ENCODE results near the gene SMARCA4.
"Not testable (repeated sequence)": the region's sequence is repeated elsewhere in the genome, so short reads cannot be mapped to it uniquely, and the experiment has no call there.

SMARCA4 gene

GRCh38 chr19:10976131-10976892 lies 15.5 kb downstream of the SMARCA4 start:
- no peak for DNase-seq (ENCODE audit: low read depth in 2 of 2)

DNA sequence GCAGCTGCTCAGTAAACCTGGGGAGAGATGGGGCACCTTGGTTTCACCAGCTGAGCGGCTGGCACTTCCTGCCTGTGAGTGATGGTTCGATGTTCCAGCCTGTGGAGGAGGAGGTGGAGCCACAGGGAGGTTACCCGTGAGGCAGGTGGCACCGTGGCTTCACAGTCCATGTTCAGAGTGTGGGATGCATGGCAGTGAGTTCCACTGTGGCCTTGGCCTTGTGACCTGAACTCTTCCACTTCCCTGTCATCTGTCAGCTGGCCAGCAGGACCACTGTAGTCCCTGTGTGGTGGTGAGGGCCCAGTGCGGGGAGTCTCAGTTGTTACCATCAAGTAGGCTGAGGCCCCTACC lies 16.9 kb downstream of the SMARCA4 start:
- DNase-seq (ENCODE audit: low read depth in 2 of 2): no peak

- DNase-seq (ENCODE audit: low read depth in 2 of 2): no peak
These were observed 19.1 kb downstream of the SMARCA4 start for GRCh38 chr19:10979951-10980381.

DNA sequence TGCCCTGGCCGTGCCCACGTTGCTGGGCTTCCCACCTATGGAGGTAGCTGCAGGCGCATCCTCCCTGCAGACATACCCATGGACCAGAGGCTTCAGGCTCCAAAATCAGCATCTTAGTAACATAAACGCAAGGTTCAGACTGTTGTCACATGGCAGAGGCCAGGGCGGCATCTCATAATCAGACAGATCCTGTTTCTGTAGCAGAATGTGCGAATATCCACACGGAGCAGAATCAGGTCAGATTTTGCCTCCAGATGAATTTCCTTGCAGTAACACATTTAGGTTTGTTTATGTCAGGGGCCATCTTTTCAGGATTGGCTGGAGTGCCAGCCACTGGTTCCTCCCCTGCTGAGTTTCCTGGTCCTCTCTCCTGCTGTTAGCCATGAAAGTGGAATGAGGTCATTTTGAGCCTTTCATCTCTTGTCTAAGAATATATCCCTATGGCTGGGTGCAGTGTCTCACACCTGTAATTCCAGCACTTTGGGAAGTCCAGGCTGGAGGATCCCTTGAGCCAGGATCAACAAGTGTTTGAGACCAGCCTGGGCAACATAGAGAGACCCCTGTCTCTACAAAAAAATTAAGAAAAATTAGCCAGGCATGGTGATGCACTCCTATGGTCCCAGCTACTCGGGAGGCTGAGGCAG lies 20.5 kb downstream of the SMARCA4 start:
- no peak for DNase-seq (ENCODE audit: low read depth in 2 of 2)

GRCh38 chr19:10983026-10983425 lies 22.2 kb downstream of the SMARCA4 start:
- DNase-seq (ENCODE audit: low read depth in 2 of 2): no peak

- DNase-seq (ENCODE audit: low read depth in 2 of 2): no peak
These were observed 23.4 kb downstream of the SMARCA4 start for GRCh38 chr19:10984166-10984735.

GRCh38 chr19:10985502-10985901 lies 24.7 kb downstream of the SMARCA4 start:
- no peak for DNase-seq (ENCODE audit: low read depth in 2 of 2)

DNA sequence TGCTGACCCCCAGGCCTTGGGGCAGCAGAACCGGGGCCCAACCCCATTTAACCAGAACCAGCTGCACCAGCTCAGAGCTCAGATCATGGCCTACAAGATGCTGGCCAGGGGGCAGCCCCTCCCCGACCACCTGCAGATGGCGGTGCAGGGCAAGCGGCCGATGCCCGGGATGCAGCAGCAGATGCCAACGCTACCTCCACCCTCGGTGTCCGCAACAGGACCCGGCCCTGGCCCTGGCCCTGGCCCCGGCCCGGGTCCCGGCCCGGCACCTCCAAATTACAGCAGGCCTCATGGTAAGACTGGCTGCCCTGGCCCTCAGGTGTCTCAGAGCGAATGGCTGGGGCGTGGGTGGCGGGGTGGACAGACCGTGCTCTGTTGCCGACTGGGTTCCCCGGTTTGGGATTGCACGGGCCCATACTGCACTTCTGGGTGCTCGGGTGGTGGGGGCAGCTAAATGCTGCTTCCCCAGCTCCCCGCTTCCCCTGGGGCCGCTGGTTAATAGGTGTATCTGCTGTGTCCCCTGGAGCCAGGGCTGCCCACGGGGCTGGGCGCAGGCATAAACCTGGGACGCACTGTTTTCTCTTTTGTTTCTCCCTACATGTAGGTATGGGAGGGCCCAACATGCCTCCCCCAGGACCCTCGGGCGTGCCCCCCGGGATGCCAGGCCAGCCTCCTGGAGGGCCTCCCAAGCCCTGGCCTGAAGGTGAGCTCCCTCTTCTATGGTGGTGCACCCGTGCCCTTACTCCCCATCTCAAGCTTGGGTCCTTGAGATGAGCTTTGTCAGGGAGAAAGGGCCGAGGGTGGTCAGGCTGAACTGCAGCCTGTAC lies 25.7 kb downstream of the SMARCA4 start:
- no peak for DNase-seq (ENCODE audit: low read depth in 2 of 2)

DNA sequence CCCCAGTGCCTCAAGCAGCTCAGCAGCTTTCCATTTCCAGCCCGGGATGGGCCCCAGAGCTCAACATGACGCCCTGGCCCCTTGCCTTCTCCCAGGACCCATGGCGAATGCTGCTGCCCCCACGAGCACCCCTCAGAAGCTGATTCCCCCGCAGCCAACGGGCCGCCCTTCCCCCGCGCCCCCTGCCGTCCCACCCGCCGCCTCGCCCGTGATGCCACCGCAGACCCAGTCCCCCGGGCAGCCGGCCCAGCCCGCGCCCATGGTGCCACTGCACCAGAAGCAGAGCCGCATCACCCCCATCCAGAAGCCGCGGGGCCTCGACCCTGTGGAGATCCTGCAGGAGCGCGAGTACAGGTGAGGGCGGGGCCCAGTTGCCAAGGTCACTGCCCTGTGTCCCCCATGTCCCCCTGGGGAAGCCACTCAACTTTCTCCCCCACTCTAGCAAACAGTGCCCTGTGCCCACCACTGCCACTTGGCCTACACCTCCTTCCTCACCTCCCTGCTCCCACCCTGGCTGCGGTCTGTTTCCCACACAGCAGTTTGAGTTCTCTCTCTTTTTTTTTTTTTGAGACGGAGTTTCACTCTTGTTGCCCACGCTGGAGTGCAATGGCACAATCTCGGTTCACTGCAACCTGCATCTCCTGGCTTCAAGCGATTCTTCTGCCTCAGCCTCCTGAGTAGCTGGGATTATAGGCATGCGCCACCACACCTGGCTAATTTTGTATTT lies 26.9 kb downstream of the SMARCA4 start:
- DNase-seq (ENCODE audit: low read depth in 2 of 2): no peak

GRCh38 chr19:10988380-10988779 lies 27.6 kb downstream of the SMARCA4 start:
- no peak for DNase-seq (ENCODE audit: low read depth in 2 of 2)

- DNase-seq (ENCODE audit: low read depth in 2 of 2): no peak
These were observed 28.1 kb downstream of the SMARCA4 start for GRCh38 chr19:10988921-10989320.

DNA sequence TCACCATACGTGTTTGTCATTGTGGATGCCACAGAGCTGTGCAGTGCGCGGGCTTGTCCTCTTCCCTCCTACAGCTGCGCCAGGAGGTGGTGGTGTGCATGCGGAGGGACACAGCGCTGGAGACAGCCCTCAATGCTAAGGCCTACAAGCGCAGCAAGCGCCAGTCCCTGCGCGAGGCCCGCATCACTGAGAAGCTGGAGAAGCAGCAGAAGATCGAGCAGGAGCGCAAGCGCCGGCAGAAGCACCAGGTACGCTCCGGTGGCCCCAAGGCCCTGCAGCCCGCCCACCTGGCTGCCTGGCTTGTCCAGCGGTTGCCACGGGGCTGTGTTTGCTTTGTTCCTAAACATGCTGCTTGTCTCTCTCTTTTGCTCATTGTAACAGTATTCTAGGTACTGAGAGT lies 30.2 kb downstream of the SMARCA4 start:
- DNase-seq (ENCODE audit: low read depth in 2 of 2): no peak

GRCh38 chr19:10991521-10992081 lies 30.8 kb downstream of the SMARCA4 start:
- DNase-seq (ENCODE audit: low read depth in 2 of 2): no peak

DNA sequence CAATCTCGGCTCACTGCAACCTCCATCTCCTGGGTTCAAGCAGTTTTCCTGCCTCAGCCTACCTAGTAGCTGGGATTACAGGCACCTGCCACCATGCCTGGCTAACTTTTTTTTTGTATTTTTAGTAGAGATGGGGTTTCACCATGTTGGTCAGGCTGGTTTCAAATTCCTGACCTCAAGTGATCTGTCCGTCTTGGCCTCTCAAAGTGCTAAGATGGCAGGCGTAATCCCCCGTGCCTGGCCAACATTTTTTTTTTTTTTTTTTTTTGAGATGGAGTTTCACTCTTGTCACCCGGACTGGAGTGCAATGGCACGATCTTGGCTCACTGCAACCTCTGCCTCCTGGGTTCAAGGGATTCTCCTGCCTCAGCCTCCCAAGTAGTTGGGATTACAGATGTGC lies 31.3 kb downstream of the SMARCA4 start:
- not testable (repeated sequence) for DNase-seq (ENCODE audit: low read depth in 2 of 2)

DNA sequence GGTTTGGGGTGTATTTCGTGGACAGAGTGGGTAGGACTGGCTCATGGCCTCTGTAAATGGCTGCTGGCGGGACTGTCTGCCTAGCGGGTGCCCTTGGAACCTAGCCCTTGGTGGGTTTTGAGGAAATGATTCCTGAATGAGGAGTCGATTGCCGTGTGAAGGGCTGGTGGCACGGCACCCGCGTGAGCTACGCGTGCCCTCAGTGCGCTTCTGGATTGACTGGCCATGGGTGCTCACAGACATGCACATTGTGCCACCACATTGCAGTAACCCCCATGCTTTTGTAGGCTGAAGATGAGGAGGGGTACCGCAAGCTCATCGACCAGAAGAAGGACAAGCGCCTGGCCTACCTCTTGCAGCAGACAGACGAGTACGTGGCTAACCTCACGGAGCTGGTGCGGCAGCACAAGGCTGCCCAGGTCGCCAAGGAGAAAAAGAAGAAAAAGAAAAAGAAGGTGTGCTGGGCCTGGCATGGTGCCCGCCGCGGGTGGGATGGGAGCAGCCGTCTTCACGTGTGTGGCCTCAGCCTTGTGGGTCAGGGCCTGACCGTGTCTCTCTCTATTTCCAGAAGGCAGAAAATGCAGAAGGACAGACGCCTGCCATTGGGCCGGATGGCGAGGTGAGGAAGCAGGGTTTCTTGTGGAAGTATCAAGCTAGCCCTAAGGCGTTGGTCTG lies 35.2 kb downstream of the SMARCA4 start:
- DNase-seq (ENCODE audit: low read depth in 2 of 2): no peak

- no peak for DNase-seq (ENCODE audit: low read depth in 2 of 2)
These were observed 37.3 kb downstream of the SMARCA4 start for GRCh38 chr19:10998045-10998533.

- no peak for DNase-seq (ENCODE audit: low read depth in 2 of 2)
These were observed 37.8 kb downstream of the SMARCA4 start for GRCh38 chr19:10998666-10999065.

- no peak for DNase-seq (ENCODE audit: low read depth in 2 of 2)
These were observed 44.7 kb downstream of the SMARCA4 start for GRCh38 chr19:11005521-11005920.

DNA sequence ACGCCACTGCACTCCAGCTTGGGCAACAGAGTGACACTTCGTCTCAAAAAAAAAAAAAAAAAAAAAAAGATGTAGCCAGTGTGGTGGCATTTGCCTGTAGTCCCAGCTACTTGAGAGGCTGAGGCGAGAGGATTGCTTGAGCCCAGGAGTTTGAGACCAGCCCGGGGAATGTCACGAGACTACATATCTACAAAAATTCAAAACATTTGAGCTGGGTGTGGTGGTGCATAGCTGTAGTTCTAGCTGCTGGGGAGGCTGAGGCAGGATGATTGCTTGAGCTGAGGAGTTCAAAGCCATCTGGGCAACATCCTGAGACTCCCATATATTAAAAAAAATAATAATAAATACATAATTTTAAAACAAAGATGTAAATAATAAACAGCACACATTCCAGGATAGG lies 46.6 kb downstream of the SMARCA4 start:
- DNase-seq (ENCODE audit: low read depth in 2 of 2): no peak

- no peak for DNase-seq (ENCODE audit: low read depth in 2 of 2)
These were observed 47.2 kb downstream of the SMARCA4 start for GRCh38 chr19:11007962-11008532.

All from stimulated activated CD8-positive, alpha-beta memory T cell treated with anti-CD3 and anti-CD28 coated beads, Interleukin-2, amount 100 ng/mL, for 1 hour (primary cell).